GM19099 (cell line): ENCODE data around the gene ACTN1.

ENCODE experiments used
- POLR2A ChIP-seq: IDR thresholded peaks from 3 replicates; pipeline ENCODE4 v1.6.1; 2011; ENCODE audit warnings: low read depth; ENCODE audit not compliant: insufficient read length; ENCODE audit errors: extremely low read depth

ACTN1 gene

GRCh38 chr14:68938271-68939150 is 40.6 kb downstream of the ACTN1 start:
- no peak for TF ChIP-seq POLR2A

GRCh38 chr14:68937471-68938270 is 41.4 kb downstream of the ACTN1 start:
- TF ChIP-seq POLR2A: no peak

- TF ChIP-seq POLR2A: no peak
These were observed 42.1 kb downstream of the ACTN1 start for GRCh38 chr14:68936980-68937379.

- TF ChIP-seq POLR2A: no peak
These were observed 42.6 kb downstream of the ACTN1 start for GRCh38 chr14:68936476-68936875.

GRCh38 chr14:68935761-68936214 is 43.3 kb downstream of the ACTN1 start:
- no peak for TF ChIP-seq POLR2A

- TF ChIP-seq POLR2A: no peak
These were observed 45.0 kb downstream of the ACTN1 start for GRCh38 chr14:68934066-68934465.

- TF ChIP-seq POLR2A: no peak
These were observed 46.4 kb downstream of the ACTN1 start for GRCh38 chr14:68932686-68933085.

GRCh38 chr14:68932231-68932630 is 46.9 kb downstream of the ACTN1 start:
- TF ChIP-seq POLR2A: no peak

GRCh38 chr14:68931474-68932051 is 47.5 kb downstream of the ACTN1 start:
- TF ChIP-seq POLR2A: no peak

- no peak for TF ChIP-seq POLR2A
These were observed 48.0 kb downstream of the ACTN1 start for GRCh38 chr14:68931063-68931462.

- no peak for TF ChIP-seq POLR2A
These were observed 49.3 kb downstream of the ACTN1 start for GRCh38 chr14:68929623-68930307.

- no peak for TF ChIP-seq POLR2A
These were observed 50.1 kb downstream of the ACTN1 start for GRCh38 chr14:68928770-68929550.

GRCh38 chr14:68927956-68928675 is 51.0 kb downstream of the ACTN1 start:
- no peak for TF ChIP-seq POLR2A

- TF ChIP-seq POLR2A: no peak
These were observed 52.0 kb downstream of the ACTN1 start for GRCh38 chr14:68927089-68927488.

GRCh38 chr14:68926236-68926635 is 52.9 kb downstream of the ACTN1 start:
- no peak for TF ChIP-seq POLR2A
